GM23338 (cell line): ENCODE data around the gene DHDDS. TPM values are rescaled to one million over a fixed set of nuclear protein-coding genes. Genes with fewer than 3 reads are reported as not detected.

ENCODE experiments used
- ATAC-seq: fragments of 200-7000 bp; cut with Tn5 transposase; 3 replicates; pipeline ENCODE4 v1.9.1; 2020
- DNase-seq: peaks from one replicate; pipeline ENCODE4 v3.0.0-alpha.2; 2015; ENCODE audit warnings: low spot score
- H2AFZ ChIP-seq: fragments of 200-600 bp; sonication (generic); 2 replicates; pipeline ENCODE4 v1.8.0; 2016; ENCODE audit warnings: antibody characterized with exemption, mild to moderate bottlenecking, moderate library complexity
- H3F3A ChIP-seq: fragments of 200-600 bp; sonication (generic); replicated peaks from 2 replicates; pipeline ENCODE4 v1.8.0; 2017; ENCODE audit warnings: antibody characterized with exemption, mixed run types, low read depth
- H3K27ac ChIP-seq: fragments of 200-600 bp; sonication (generic); 2 replicates; pipeline ENCODE4 v1.6.1; 2016; ENCODE audit warnings: low read depth
- H3K27me3 ChIP-seq: fragments of 200-600 bp; sonication (generic); 2 replicates; pipeline ENCODE4 v1.8.0; 2016; ENCODE audit warnings: mild to moderate bottlenecking, mixed run types, moderate library complexity; ENCODE audit not compliant: insufficient read depth
- H3K36me3 ChIP-seq: fragments of 200-600 bp; sonication (generic); 2 replicates; pipeline ENCODE4 v1.8.0; 2016; ENCODE audit warnings: mild to moderate bottlenecking; ENCODE audit not compliant: insufficient read depth
- H3K4me1 ChIP-seq: fragments of 200-600 bp; sonication (generic); 2 replicates; pipeline ENCODE4 v1.8.0; 2016; ENCODE audit warnings: mild to moderate bottlenecking, moderate library complexity; ENCODE audit not compliant: insufficient read depth
- H3K4me2 ChIP-seq: fragments of 200-600 bp; sonication (generic); 2 replicates; pipeline ENCODE4 v1.7.1; 2017; ENCODE audit warnings: mixed run types
- H3K4me3 ChIP-seq: fragments of 200-600 bp; sonication (generic); 2 replicates; pipeline ENCODE4 v1.6.1; 2016; ENCODE audit warnings: mixed run types
- H3K79me2 ChIP-seq: fragments of 200-600 bp; sonication (generic); replicated peaks from 2 replicates; pipeline ENCODE4 v1.8.0; 2017; ENCODE audit warnings: mild to moderate bottlenecking; ENCODE audit not compliant: insufficient read depth
- H3K9me2 ChIP-seq: fragments of 200-600 bp; sonication (generic); 2 replicates; pipeline ENCODE4 v1.8.0; 2017; ENCODE audit not compliant: insufficient read depth
- H4K20me1 ChIP-seq: fragments of 200-600 bp; sonication (generic); replicated peaks from 2 replicates; pipeline ENCODE4 v1.8.0; 2017; ENCODE audit warnings: mild to moderate bottlenecking; ENCODE audit not compliant: insufficient read depth
- H3K27ac Mint-ChIP-seq: 2 replicates; pipeline ENCODE4 v1.8.0; 2020; ENCODE audit warnings: inconsistent platforms, mild to moderate bottlenecking, moderate library complexity, mixed read lengths
- H3K27me3 Mint-ChIP-seq: 3 replicates; pipeline ENCODE4 v1.8.0; 2022; ENCODE audit warnings: low read depth, mild to moderate bottlenecking, moderate library complexity, mixed read lengths, inconsistent platforms; ENCODE audit not compliant: insufficient read depth, poor library complexity
- H3K36me3 Mint-ChIP-seq: 3 replicates; pipeline ENCODE4 v1.8.0; 2021; ENCODE audit warnings: low read depth, mild to moderate bottlenecking, inconsistent platforms, moderate library complexity, mixed read lengths
- H3K4me1 Mint-ChIP-seq: 3 replicates; pipeline ENCODE4 v1.8.0; 2020; ENCODE audit warnings: mild to moderate bottlenecking, inconsistent platforms, mixed read lengths
- H3K4me3 Mint-ChIP-seq: 3 replicates; pipeline ENCODE4 v1.8.0; 2021; ENCODE audit warnings: moderate library complexity, mild to moderate bottlenecking, inconsistent platforms, mixed read lengths
- H3K9me3 Mint-ChIP-seq: 3 replicates; pipeline ENCODE4 v1.8.0; 2020; ENCODE audit warnings: moderate library complexity, mild to moderate bottlenecking, inconsistent platforms, mixed read lengths
- CREB1 ChIP-seq: fragments of 250-450 bp; sonication (Bioruptor Pico); IDR thresholded peaks from 2 replicates; pipeline ENCODE4 v1.5.0; 2020; ENCODE audit warnings: low read depth, mild to moderate bottlenecking, moderate library complexity
- CTCF ChIP-seq, 2 experiments: fragments of 200-600 bp in 1 of 2; sonication (generic) in 1 of 2; conservative IDR thresholded peaks; 2 replicates each; pipeline versions ENCODE4 v1.5.1 to v1.6.1; 2016 to 2017; ENCODE audit warnings: antibody characterized with exemption in 2 of 2, low read depth in 2 of 2, mild to moderate bottlenecking in 2 of 2, moderate library complexity in 1 of 2
- EZH2 ChIP-seq: fragments of 200-600 bp; sonication (generic); IDR thresholded peaks from one replicate; pipeline ENCODE4 v1.8.0; 2017; ENCODE audit warnings: antibody characterized with exemption, mild to moderate bottlenecking, low read depth; ENCODE audit not compliant: unreplicated experiment
- EZH2phosphoT487 ChIP-seq: fragments of 200-600 bp; sonication (generic); IDR thresholded peaks from one replicate; pipeline ENCODE4 v1.8.1; 2018; ENCODE audit warnings: antibody characterized with exemption; ENCODE audit not compliant: unreplicated experiment
- JUNB ChIP-seq: IDR thresholded peaks from one replicate; pipeline ENCODE4 v1.6.1; 2016; ENCODE audit warnings: antibody characterized with exemption; ENCODE audit not compliant: unreplicated experiment
- NANOG ChIP-seq: IDR thresholded peaks from 2 replicates; pipeline ENCODE4 v1.6.1; 2016; ENCODE audit warnings: antibody characterized with exemption, borderline replicate concordance
- POLR2AphosphoS5 ChIP-seq: IDR thresholded peaks from 2 replicates; pipeline ENCODE4 v1.6.1; 2016; ENCODE audit warnings: antibody characterized with exemption, low read depth
- ZNF114 ChIP-seq: fragments of 250-450 bp; sonication (Bioruptor Pico); IDR thresholded peaks from 2 replicates; pipeline ENCODE4 v1.5.0; 2020; ENCODE audit warnings: mild to moderate bottlenecking, moderate library complexity
- ZNF462 ChIP-seq: fragments of 250-450 bp; sonication (Bioruptor Pico); IDR thresholded peaks from 2 replicates; pipeline ENCODE4 v1.5.0; 2020; ENCODE audit warnings: mild to moderate bottlenecking, moderate library complexity
- polyA plus RNA-seq: library from polyadenylated mRNA; unstranded; fragments of >200 nt; fragmentation: Nextera tagmentation; extraction: Ambion mirVana; gene quantifications from 2 replicates; pipeline ENCODE4 v1.2.1, GENCODE V29; 2016
- total RNA-seq: library from RNA; depleted of rRNA; stranded (reverse); fragments of >200 nt; shearing (Covaris generic); gene quantifications from 2 replicates; pipeline ENCODE4 v1.2.3, GENCODE V29; 2014

DHDDS gene
- total and polyA plus RNA-seq, 2 experiments from 2014 or later: 32.6 to 49.5 TPM

DNA sequence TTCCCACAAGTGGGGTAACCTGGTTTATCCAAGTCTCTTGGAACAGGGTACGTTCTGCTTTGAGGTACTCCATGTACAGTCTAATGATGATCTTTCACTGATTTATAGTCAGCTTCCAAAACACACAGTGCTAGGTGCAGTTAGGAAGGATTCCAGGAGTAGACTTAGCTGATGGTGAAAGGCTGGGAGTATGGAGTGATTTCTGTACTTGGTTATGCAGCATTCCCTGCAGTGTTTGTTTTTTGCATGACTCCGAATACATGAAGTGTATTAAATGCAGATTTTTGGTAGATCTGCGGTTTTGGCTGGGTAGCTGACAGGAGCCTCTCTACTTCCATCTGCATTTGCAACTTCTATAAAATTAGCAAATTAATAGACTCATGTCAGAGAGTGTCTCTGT is 43.9 kb downstream of the DHDDS start (continued):
- TF ChIP-seq ZNF462 (CRISPR knock-in tag): no peak
- TF ChIP-seq ZNF114 (CRISPR knock-in tag): no peak

DNA sequence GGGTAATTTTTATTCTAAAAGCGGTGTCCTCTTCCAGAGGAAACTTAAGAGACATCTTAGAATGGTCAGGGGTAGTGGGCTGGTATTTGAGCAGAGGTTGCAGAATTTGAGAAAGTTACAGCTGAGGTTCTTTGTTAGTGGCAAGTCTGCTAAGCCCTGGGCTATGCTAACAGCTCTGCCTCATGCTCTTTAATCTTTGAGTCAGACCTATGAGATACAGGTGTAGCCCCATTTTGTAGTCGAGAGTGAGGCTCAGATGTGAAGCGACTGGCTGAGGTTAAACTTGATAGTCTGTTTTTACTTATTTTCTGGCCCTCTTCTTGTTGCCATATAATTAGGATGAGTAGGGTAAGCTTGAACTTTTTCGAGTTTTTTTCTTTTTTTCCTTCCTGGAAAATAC is 44.8 kb downstream of the DHDDS start:
- ATAC-seq: no peak
- H3K4me3 ChIP-seq: no peak overlapping the region
- peaks cover 43% of the 10 kb centered on the region for H3F3A ChIP-seq
- peaks cover 27% of the 10 kb centered on the region for H4K20me1 ChIP-seq
- no peak overlapping the region for H3K4me2 ChIP-seq
- H3K27ac ChIP-seq: peak overlapping the region; percentile 61; the same call in 1 of the 2 replicates
- peaks cover 19% of the 10 kb centered on the region for H3K4me1 Mint-ChIP-seq
- peaks cover 23% of the 10 kb centered on the region for H3K79me2 ChIP-seq
- no peak for DNase-seq
- H3K9me3 Mint-ChIP-seq: peaks cover 3% of the 10 kb centered on the region; the same call in 1 of the 3 replicates
- H3K4me3 Mint-ChIP-seq: no peak overlapping the region
- H3K9me2 ChIP-seq: no peaks in the 10 kb centered on the region
- no peaks in the 10 kb centered on the region for H3K27me3 ChIP-seq
- H3K27me3 Mint-ChIP-seq: peaks cover 16% of the 10 kb centered on the region
- peaks cover 10% of the 10 kb centered on the region for H3K4me1 ChIP-seq
- peaks cover 55% of the 10 kb centered on the region for H3K36me3 Mint-ChIP-seq
- H3K36me3 ChIP-seq: peaks cover 44% of the 10 kb centered on the region
- H3K27ac Mint-ChIP-seq: no peak overlapping the region
- H2AFZ ChIP-seq: no peak overlapping the region
- TF ChIP-seq POLR2AphosphoS5 (no peak), NANOG (no peak), EZH2phosphoT487 (no peak), CTCF (conservative IDR thresholded peaks at IDR 0.05; ENCODE audit: low read depth in 2 of 2) (no peak), ZNF114 (CRISPR knock-in tag) (no peak), CREB1 (no peak), JUNB (no peak), EZH2 (no peak)
